Lung (tissue), 12 donors: ENCODE measurements around the gene IFI27L2. TPM values are rescaled to one million over a fixed set of nuclear protein-coding genes. Genes with fewer than 3 reads are reported as not detected.

ENCODE experiments used
- ATAC-seq: fragments of 200-7000 bp; cut with Tn5 transposase; one replicate; pipeline ENCODE4 v1.9.1; 2020; ENCODE audit warnings: moderate number of reproducible peaks; ENCODE audit not compliant: insufficient read depth, low FRiP score
- DNase-seq, 3 donors: peaks; one replicate each; pipeline ENCODE4 v3.0.0-alpha.2; 2013 to 2017
- H3K27ac ChIP-seq, 2 donors: one replicate each; pipeline ENCODE4 v1.5.1; 2013; ENCODE audit warnings: mild to moderate bottlenecking in 2 of 2, moderate library complexity in 2 of 2, control low read depth in 1 of 2, inconsistent platforms in 1 of 2, low read depth in 1 of 2, low read length in 1 of 2
- H3K27me3 ChIP-seq, 3 donors: one replicate each; pipeline ENCODE4 v1.5.1; 2013; ENCODE audit warnings: low read length in 2 of 3; ENCODE audit not compliant: control insufficient read depth in 3 of 3, insufficient read depth in 3 of 3
- H3K36me3 ChIP-seq, 4 donors: one replicate each; pipeline ENCODE4 v1.5.1; 2013; ENCODE audit warnings: low read length in 4 of 4, mild to moderate bottlenecking in 1 of 4, moderate library complexity in 1 of 4; ENCODE audit not compliant: control insufficient read depth in 4 of 4, insufficient read depth in 4 of 4
- H3K4me1 ChIP-seq, 5 donors: one replicate each; pipeline ENCODE4 v1.5.1; 2013; ENCODE audit warnings: low read length in 5 of 5, mild to moderate bottlenecking in 2 of 5, moderate library complexity in 1 of 5; ENCODE audit not compliant: control insufficient read depth in 5 of 5, insufficient read depth in 5 of 5
- H3K4me3 ChIP-seq: one replicate; pipeline ENCODE4 v1.5.1; 2013; ENCODE audit warnings: mild to moderate bottlenecking, control low read depth, moderate library complexity
- H3K9ac ChIP-seq, 2 donors: one replicate each; pipeline ENCODE4 v1.5.1; 2013; ENCODE audit warnings: low read length in 2 of 2, control low read depth in 1 of 2; ENCODE audit not compliant: insufficient read depth in 1 of 2
- H3K9me3 ChIP-seq, 4 donors: one replicate each; pipeline ENCODE4 v1.5.1; 2013; ENCODE audit warnings: low read length in 3 of 4, mild to moderate bottlenecking in 1 of 4, moderate library complexity in 1 of 4; ENCODE audit not compliant: control insufficient read depth in 4 of 4, insufficient read depth in 3 of 4
- CTCF ChIP-seq: IDR thresholded peaks from 2 replicates; pipeline ENCODE4 v1.5.1; 2012; ENCODE audit warnings: mild to moderate bottlenecking; ENCODE audit errors: control extremely low read depth, extremely low read depth
- WGBS, 2 donors: extraction: QIAGEN DNeasy Blood & Tissue Kit; methylation state at CpG; one replicate each; pipeline ENCODE4 v1.1.7; 2013; 5-methylcytosine and 5-hydroxymethylcytosine counted together
- polyA plus RNA-seq, 2 donors: library from polyadenylated mRNA; stranded (reverse); fragments of 200-250 nt; gene quantifications; one replicate each; pipeline ENCODE4 v1.2.1, GENCODE V29; 2013
- total RNA-seq, 2 donors: library from RNA; depleted of rRNA in 1 of 2; stranded (reverse); fragments of >200 nt in 1 of 2; gene quantifications; one replicate each; pipeline ENCODE4 v1.2.1, GENCODE V29; 2014 to 2021
- donor health status: control.
- donor health status: control.
- donor health status: Bipolar disorder and iron deficiency.
- donor health status: healthy.
- donor health status: DM: yes; HTN: yes; CAD: no.

The IFI27L2 gene
- total and polyA plus RNA-seq, 4 donors, result 27.2 to 127 (median 73.4) TPM

GRCh38 chr14:94173885-94174603 lies 44.6 kb upstream of the IFI27L2 start, which contains the start of gene PPP4R4:
PPP4R4 (plus strand) TSS chr14:94174322; CDS start chr14:94174466, 144 bp downstream.
- peaks cover 0 to 10% (median 0%) of the 10 kb centered on the region in 5 donors for H3K4me1 ChIP-seq
- WGBS, 2 donors, result 0 to 1% methylated on average over 36 to 84 of the region's 84 CpGs
- H3K9ac ChIP-seq, result peak within 1 kb of the TSS in 1 of 2 donors; percentile 8
- H3K9me3 ChIP-seq, result no peaks in the 10 kb centered on the region
- H3K27ac ChIP-seq, result peak within 1 kb of the TSS; percentile 67 to 89
- DNase-seq (peak; percentile 94 to 96 (median 96)), ATAC-seq (peak; percentile 93)
- no peak for TF ChIP-seq CTCF
- H3K27me3 ChIP-seq, result peaks cover 0 to 52% (median 50%) of the 10 kb centered on the region in 3 donors
- no peaks in the 10 kb centered on the region for H3K36me3 ChIP-seq
- peak within 1 kb of the TSS; percentile 67 for H3K4me3 ChIP-seq

DNA sequence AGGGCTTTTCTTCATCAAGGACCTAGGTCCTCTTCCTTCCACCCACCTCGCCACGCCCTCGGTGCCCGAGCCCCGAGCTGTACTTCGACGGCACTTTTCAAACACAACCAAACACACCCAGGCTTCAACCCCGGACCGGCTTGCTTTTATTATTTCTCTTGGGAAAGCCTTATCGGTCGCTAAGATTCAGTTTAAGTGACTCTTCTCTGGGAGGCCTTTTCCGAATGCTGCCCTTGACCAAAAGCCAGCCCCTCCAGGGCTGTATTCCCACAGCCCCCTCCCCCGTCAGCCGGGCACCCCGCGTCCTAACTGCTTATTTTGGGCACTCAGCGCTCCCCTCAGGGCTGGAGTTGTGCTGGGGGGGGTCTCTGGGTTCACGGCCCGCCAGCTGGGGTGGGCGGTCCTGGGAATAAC lies 44.1 kb upstream of the IFI27L2 start:
- no peak for TF ChIP-seq CTCF
- 1% methylated on average over 20 of the region's 20 CpGs for WGBS, 2 donors
- ATAC-seq (no peak), DNase-seq (no peak)
- peak overlapping the region; percentile 62 to 89 for H3K27ac ChIP-seq
- H3K9ac ChIP-seq, result peak overlapping the region in 1 of 2 donors; percentile 8
- peaks cover 0 to 10% (median 0%) of the 10 kb centered on the region in 5 donors for H3K4me1 ChIP-seq
- no peaks in the 10 kb centered on the region for H3K9me3 ChIP-seq
- H3K36me3 ChIP-seq, result no peaks in the 10 kb centered on the region
- peak overlapping the region; percentile 48 for H3K4me3 ChIP-seq
- H3K27me3 ChIP-seq, result peaks cover 0 to 48% (median 45%) of the 10 kb centered on the region in 3 donors

GRCh38 chr14:94172545-94172944 lies 43.1 kb upstream of the IFI27L2 start:
- no peaks in the 10 kb centered on the region for H3K36me3 ChIP-seq
- peaks cover 0 to 10% (median 0%) of the 10 kb centered on the region in 5 donors for H3K4me1 ChIP-seq
- H3K27me3 ChIP-seq, result peaks cover 0 to 40% (median 40%) of the 10 kb centered on the region in 3 donors
- TF ChIP-seq CTCF, result no peak
- no peak for ATAC-seq
- H3K4me3 ChIP-seq, result no peak overlapping the region
- 82 to 89% methylated on average over 5 of the region's 5 CpGs for WGBS, 2 donors
- H3K9me3 ChIP-seq, result no peaks in the 10 kb centered on the region
- no peak for DNase-seq
- H3K27ac ChIP-seq, result no peak overlapping the region
- H3K9ac ChIP-seq, result no peak overlapping the region
